Vagina (tissue), 2 donors: ENCODE data around the gene TRPM4.

Source experiments
- CTCF ChIP-seq, 3 experiments: fragments of 450-650 bp in 2 of 3; fragments of 200-600 bp in 1 of 3; sonication (generic) in 1 of 3; IDR thresholded peaks; one replicate each; pipeline ENCODE4 v1.5.1; 2017 to 2019; ENCODE audit warnings: antibody characterized with exemption in 3 of 3, mild to moderate bottlenecking in 2 of 3, moderate library complexity in 2 of 3
- POLR2A ChIP-seq, 2 donors: fragments of 450-650 bp; IDR thresholded peaks; one replicate each; pipeline ENCODE4 v1.6.1; 2017; ENCODE audit warnings: antibody characterized with exemption in 2 of 2, mild to moderate bottlenecking in 2 of 2, moderate library complexity in 2 of 2
- POLR2AphosphoS5 ChIP-seq, 2 donors: sonication (generic); formaldehyde crosslinking; IDR thresholded peaks; one replicate each; pipeline ENCODE4 v1.9.0; 2017; ENCODE audit warnings: antibody characterized with exemption in 2 of 2, mild to moderate bottlenecking in 2 of 2, low read depth in 1 of 2; ENCODE audit not compliant: insufficient read depth in 1 of 2

GRCh38 chr19:49109569-49110233 lies 47.9 kb upstream of the TRPM4 start:
- TF ChIP-seq POLR2A (IDR thresholded peaks at IDR 0.05) (no peak), CTCF (IDR thresholded peaks at IDR 0.05) (no peak), POLR2AphosphoS5 (IDR thresholded peaks at IDR 0.05; ENCODE audit: insufficient read depth in 1 of 2, low read depth in 1 of 2) (no peak)
